HG02885 (cell line): ENCODE data around the gene ERCC6L2.

ENCODE experiments used
- ATAC-seq: cut with Tn5 transposase; IDR thresholded peaks from one replicate; pipeline ENCODE4 v1.9.1; 2021; ENCODE audit warnings: mild to moderate bottlenecking; ENCODE audit not compliant: unreplicated experiment, poor library complexity

ERCC6L2 gene

GRCh38 chr9:95875305-95876137 lies at the start of gene ERCC6L2:
ERCC6L2 (plus strand) TSS chr9:95875691; CDS start chr9:95876039, 348 bp downstream.
- ATAC-seq, result peak; percentile 92

GRCh38 chr9:95826183-95826838 lies 49.2 kb upstream of the ERCC6L2 start:
- no peak for ATAC-seq

- ATAC-seq, result no peak
Observed at GRCh38 chr9:95830768-95831167, 44.7 kb upstream of the ERCC6L2 start.

GRCh38 chr9:95831810-95832209 lies 43.7 kb upstream of the ERCC6L2 start:
- ATAC-seq, result no peak

- no peak for ATAC-seq
Observed at GRCh38 chr9:95833546-95834178, 41.8 kb upstream of the ERCC6L2 start.

- ATAC-seq, result no peak
Observed at GRCh38 chr9:95834281-95834907, 41.1 kb upstream of the ERCC6L2 start.

- no peak for ATAC-seq
Observed at GRCh38 chr9:95835393-95835792, 40.1 kb upstream of the ERCC6L2 start.

- ATAC-seq, result no peak
Observed at GRCh38 chr9:95836072-95836471, 39.4 kb upstream of the ERCC6L2 start.

- ATAC-seq, result no peak
Observed at GRCh38 chr9:95839012-95839411, 36.5 kb upstream of the ERCC6L2 start.

GRCh38 chr9:95840074-95840473 lies 35.4 kb upstream of the ERCC6L2 start:
- ATAC-seq, result no peak

GRCh38 chr9:95841377-95841776 lies 34.1 kb upstream of the ERCC6L2 start:
- no peak for ATAC-seq

GRCh38 chr9:95845751-95846150 lies 29.7 kb upstream of the ERCC6L2 start:
- no peak for ATAC-seq

- ATAC-seq, result no peak
Observed at GRCh38 chr9:95848764-95849163, 26.7 kb upstream of the ERCC6L2 start.

- peak; percentile 98 for ATAC-seq
Observed at GRCh38 chr9:95852059-95853032, 23.1 kb upstream of the ERCC6L2 start.

- ATAC-seq, result no peak
Observed at GRCh38 chr9:95854386-95855020, 21.0 kb upstream of the ERCC6L2 start.

- ATAC-seq, result no peak
Observed at GRCh38 chr9:95855961-95856360, 19.5 kb upstream of the ERCC6L2 start.

- no peak for ATAC-seq
Observed at GRCh38 chr9:95857124-95857523, 18.4 kb upstream of the ERCC6L2 start.

GRCh38 chr9:95857896-95858295 lies 17.6 kb upstream of the ERCC6L2 start:
- peak; percentile 69 for ATAC-seq

- ATAC-seq, result no peak
Observed at GRCh38 chr9:95862343-95862742, 13.1 kb upstream of the ERCC6L2 start.
